Measurements from ENCODE around the gene NGDN. TPM values are rescaled to one million over a fixed set of nuclear protein-coding genes. Genes with fewer than 3 reads are reported as not detected.

NGDN gene
- total RNA-seq, 1 donor from 2014 or later: 39.9 TPM

DNA sequence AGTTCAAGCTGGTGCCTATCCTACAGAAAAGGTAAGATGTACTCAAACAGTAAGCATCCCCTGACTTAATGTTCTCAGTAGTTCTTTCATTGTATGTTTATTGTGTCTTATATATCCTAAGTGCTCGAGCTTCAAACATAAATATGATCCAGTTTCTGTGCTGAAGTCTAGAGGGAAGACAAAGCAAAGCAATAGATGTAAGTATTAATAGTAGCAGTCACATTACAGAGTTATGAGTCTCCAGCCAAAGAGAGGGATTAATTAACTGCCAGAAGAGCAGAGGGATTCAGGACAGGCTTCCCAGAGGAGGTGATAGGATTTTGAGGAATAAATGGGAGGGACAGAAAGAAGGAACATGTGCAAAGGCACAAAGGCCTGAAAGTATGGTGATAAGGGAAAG is 1.4 kb downstream of the NGDN start:
- no peak for DNase-seq (ENCODE audit: low spot score)

DNA sequence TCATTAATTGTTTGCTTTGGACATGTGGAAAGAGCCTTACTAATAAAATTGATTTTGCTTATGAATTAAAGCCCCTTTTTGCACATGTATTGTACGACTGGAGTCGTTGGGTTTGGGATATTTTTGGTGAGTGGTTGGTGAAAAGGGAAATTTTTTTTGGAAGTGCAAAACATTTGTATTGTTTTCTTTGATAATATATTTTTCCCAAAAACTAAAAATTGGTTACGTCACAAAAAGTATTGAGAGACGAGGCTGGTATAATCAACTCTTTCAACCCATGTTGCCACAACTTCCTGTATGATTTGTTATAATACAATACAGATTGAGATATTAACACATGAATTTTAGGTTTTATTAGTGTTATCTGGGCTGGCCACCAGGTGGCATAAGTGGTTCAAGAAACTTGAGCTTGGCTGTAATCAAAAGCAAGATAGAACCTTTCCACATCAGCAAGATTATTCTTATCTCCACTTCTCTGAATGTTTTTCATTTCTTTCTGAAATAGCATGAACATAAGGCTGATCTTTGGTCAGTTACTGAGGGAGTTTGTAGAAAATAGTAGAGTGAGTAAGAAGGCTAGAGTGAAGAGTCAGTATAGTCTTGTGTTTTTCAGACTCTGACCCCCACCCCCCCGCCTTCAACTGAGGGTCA is 8.7 kb downstream of the NGDN start:
- DNase-seq (ENCODE audit: low spot score): peak; percentile 63

DNA sequence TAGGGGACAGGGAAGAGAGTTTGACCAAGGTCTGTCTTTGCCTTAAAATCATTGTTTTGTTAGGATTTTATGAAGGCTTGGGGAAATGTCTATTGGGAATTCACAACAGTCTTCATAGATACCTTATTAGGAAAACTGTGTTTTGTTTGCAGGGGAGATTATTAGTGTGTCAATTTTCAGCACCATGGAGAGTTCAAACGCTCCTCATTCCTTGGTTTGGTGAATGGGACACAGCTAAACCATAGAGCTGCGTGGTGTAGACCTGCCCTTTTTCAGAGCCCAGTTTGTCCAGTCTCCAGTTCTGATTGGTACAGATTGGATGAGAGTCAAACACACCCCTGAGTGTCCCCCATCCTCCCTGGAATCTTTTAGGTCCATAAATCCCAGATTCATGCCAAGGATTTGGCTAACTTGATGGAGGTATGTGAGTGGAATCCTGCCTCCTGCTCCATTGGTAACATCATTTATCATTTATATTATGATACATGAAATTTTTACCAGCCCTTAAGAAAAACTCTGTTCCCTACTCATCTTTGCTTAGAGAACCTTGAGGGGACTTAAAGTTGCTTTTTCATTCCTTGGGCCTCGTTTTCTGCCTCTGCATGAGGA is 12.0 kb downstream of the NGDN start:
- no peak for DNase-seq (ENCODE audit: low spot score)

DNA sequence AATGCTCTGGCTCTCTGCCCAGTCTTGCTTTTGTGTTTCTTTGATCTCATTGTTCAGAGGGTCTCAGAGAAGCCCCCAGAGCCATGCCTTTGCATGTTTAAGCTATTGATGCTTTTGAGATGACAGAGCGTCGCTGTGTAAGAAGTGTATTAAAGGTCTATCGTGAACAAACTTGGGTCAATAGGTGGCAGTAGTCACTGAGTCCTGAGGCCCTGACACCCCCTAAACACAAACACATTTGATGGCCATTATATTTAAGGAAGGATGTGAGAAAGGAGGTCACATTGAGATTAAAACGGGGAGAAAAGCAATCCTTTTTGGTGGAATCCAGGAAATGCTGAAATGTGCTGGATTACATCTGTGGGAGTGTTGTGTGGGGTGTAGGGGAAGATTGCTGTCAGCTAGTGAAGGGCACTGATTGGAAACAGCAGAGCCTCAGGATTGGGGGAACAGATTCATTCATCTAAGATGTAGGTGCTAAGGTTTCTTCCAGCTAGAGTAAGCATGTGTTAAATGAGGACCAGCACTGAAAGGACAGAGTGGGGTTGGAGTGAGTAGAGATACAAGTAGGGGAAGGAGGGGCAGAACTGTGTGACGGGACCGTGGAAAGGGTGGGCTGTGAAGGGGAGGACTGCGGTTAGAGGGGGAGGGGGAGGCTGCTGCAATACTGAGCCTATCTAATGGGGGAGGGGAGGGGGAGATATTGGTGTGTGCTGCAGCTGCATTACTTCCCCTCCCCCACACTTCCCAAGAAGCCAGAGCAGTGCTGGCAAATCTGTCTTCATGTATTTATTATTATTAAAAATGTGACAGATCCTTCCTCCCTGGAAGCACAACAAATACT is 12.7 kb downstream of the NGDN start:
- DNase-seq (ENCODE audit: low spot score): no peak

DNA sequence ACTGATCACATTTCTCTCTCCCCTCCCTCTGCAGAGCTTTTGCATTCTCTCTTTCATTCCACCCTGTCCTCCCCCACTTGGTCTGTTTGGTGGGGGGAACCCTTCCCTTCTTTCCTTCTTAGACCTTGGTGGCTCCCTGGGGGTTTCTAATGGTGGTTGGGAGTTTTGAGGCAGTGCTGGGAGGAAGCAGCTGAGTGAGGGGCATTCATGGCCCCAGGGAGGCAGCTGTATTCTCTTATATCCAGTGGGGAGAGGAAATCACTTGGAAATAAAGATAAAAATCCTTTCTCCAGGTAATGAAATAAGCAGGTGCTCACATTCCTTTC is 13.3 kb downstream of the NGDN start:
- no peak for DNase-seq (ENCODE audit: low spot score)

DNA sequence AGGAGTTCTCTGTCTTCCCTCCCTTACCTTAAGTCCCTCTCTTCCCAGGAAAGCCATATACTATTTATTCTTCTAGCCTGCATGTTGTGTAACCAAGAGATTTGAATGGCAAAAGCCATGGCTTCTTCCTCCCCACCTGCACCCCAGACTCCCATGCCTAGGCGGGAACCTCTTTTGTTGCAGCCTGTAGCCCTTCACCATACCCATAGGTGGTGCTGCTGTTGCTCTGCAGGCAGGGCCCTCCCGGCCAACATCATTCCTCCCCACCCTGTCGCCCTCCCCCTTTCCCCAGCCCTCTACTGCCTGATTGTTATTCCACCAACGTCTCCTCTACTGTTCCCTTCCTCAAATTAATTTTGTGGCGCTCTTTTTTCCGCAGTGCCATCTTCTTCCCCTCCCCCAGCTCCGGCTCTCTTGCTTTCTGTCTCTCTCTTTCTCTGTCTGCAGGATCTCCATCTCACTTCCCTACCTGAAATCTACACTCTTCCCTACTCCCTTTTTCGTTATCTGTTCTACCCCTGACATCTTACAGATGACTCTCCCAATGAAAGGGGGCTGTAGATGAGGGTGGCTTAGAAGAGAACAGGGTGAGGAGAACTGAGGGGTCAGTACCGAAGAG is 13.8 kb downstream of the NGDN start:
- no peak for DNase-seq (ENCODE audit: low spot score)

DNA sequence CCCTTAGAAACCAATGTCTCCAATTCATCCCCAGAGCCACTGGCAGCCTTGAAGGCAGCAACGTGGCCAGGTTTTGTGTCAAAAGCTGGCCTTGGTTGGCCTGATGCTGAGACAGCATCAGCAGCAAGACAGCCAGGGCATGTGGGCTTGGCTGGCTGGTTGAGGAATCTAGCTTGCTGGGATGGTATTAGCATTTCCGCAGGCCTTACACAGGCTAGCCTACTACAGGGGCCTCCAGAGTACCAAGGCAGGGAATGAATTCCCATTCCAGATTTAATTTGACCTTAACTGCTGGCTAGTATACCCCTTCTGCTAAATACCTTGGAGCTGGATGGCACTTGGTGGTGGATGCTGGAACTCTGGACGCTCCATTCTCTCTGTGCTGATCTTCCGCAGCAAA is 15.8 kb downstream of the NGDN start:
- no peak for DNase-seq (ENCODE audit: low spot score)

DNA sequence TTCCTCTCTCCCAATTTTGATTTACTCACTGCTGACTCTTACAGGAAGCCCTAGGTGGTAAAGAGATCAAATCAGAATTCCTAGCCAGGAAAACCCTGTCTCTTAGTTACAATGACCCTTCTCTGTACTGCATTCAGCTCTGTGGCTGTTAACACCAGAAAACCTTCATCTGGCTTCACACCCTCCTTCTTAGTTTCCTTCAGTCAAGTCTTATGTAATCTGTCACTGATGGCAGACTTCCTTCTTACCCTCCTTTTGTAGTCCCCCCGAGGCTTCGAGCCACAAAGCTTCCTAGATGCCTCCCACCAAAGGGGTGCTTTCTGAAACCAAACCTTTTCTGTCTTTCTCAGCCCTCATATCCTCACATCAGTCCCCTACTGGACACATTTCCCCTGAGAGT is 16.5 kb downstream of the NGDN start:
- no peak for DNase-seq (ENCODE audit: low spot score)

DNA sequence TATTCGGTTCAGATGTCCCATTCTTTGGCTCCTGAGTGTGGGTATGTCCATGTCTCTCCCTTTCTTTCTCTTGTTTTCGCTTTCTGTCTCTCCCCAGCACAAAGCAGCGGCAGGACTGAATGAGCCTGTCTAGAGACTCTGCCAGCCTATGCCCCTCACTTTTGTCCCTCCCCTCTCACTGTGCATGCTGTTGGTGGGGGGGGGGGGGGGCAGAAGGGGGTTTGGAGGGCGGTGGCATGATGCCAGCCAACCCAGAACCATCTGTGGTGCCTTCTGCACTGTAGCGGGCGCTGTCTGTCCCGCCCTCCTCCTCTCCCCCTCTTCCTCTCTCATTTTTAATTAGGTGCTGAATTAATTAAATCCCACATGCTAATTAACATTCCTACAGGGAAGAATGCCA is 17.7 kb downstream of the NGDN start:
- no peak for DNase-seq (ENCODE audit: low spot score)

DNA sequence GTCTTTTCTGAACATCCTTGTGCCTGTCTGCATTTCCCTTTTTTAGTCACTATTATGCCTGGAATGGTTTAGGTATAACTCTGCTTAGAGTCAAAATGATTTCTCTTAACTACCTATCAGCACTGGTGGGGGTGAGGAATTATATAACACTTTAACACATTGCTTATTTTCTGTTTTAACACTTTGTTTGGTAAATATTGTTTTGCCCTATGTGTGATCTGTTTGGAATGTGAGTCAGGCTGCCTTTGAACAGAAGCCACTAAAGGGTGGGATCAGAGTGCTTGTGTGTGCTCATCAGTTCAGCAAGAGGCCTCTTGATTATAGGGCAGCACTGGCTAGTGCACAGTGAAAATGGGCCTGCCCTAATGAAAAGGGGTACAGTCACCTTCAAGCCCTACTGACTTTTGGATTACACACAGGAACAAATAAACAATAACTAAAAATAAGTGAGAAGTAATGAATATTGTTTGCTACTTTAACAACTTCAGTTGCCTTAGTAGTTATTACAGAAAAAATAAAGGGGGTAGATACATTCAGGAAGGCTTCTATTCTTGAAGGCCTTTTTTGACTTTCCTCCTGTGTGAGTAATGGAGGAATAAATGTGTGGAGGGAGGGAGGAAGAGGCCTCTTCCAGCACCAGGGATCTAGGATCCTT is 23.2 kb downstream of the NGDN start:
- no peak for DNase-seq (ENCODE audit: low spot score)

DNA sequence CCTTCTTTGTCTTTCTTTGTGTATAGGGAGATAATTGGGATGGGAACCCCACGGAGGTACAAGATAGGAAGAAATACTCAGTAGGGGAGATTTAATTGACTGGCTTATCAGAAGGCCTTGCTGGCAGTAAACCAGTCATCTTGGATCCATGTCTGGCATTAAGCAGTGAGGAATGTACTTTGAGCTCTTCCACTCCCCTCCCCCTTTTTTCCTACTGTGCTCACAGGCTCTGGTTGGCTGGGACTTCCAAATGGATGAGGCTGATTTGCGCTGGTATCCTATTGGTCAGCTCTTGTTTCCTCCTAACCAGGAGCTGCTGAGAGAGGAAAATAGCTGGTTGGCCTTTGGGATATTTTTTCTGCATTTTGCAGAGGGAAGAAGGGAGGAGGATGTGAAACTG is 24.7 kb downstream of the NGDN start:
- no peak for DNase-seq (ENCODE audit: low spot score)

DNA sequence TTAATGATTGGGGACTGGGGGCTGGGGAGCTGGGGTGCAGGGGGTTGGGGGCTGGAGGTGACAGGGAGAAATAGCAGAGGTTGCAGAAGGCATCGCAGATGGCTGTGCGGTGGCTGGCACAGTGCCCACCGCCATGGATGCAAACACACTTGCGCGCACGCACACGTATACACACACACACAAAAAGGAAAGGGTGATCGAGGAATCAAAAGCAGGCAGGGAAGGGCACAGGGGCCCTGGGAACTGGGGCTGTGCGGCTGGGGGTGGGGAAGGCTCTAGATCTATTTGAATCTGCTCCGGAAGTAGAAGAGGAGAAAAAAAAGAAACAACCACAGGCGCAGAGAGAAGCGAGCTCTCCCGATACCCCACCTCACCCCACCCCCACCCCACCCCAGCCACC is 42.7 kb downstream of the NGDN start:
- no peak for DNase-seq (ENCODE audit: low spot score)

DNA sequence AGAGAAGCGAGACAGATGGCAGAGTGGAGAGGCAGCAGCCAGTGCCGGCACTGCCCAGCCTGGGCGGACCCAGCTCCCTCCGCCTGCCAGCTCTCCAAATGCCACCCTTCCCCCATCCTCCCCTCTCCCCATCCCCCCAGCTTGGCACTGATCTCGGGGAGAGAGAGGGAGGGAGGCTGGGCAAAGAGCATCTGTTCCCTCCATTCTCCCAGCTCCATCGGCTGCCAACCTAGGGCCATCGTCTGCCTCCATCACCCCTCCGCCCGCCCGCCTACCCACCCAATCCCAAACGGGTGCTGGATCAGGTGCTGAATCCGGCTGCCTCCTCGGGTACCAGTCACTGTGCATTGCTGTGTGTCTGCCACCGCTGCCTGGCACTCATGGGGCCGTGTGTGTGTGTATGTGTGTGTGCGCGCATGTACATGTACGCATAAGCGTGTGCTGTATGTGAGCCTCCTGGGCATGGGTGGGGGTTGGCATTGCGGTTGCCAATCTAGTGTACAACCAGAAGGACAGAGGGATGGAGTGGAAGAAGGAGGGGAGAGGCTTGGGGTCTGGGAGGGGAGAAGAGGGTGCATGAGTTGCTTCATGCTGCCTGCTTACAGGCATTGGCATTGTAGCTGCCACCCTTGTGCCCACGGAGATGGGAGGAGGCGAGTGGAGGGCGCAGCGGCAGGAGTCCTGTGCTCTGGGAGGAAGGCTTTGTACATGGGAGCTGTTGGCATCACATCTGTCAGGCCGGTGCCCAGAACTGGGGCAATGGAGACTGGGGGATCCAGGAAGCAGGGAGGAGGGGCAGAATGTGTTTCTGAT is 43.7 kb downstream of the NGDN start:
- no peak for DNase-seq (ENCODE audit: low spot score)

DNA sequence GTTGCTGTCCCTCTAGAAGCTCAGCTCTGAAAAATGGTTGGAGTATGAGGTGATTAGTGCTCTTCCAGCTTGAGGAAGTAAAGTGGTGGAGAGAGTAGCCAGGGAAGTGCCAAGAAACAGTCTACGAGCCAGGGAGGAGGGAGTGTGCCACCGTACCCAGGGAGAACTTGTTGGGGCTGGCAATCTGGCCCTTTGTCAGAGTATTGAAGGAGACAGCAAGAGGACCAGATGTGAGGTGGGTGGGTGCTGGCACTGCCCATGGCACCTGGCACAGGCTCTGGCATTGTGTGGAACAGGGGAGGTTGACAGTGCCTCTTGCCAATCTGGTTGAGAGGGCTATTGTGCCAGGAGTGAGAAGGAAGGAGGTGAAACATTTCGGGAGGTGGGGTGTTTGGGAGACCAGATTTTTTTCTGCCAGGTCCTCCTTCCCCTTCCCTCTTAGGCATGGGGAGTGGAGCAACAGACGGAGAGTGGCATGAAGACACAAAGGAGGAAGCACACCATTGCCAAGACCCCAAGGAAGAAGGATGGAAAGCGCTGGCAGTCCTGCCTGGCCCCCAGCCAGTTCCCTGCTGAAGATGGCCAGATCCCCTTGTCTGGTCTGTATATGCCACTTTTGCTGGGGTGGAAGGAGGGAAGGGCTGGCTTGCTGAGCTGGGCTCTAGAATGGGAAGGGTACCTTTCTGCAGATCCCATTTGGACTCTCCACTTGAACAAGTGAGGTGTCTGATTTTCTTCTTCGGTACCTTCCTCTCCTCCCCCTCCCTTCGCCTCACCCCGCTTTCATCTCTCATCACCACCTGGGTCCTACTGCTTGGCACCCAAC is 44.5 kb downstream of the NGDN start:
- DNase-seq (ENCODE audit: low spot score): no peak

DNA sequence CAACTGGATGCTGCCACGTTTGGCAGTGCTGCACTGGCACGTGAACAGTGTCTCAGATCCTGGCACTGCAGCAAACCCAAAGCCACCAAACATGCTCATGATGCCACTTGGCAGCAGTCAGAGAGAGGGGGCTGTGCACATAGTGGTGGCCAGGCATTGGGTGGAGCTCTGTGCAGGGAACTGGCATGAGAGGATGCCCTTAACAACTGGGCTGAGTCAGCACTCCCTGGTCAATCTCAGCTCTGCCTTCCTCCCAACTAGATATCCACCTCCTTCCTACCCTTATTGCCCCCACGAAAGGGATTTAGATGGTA is 45.1 kb downstream of the NGDN start:
- DNase-seq (ENCODE audit: low spot score): no peak

DNA sequence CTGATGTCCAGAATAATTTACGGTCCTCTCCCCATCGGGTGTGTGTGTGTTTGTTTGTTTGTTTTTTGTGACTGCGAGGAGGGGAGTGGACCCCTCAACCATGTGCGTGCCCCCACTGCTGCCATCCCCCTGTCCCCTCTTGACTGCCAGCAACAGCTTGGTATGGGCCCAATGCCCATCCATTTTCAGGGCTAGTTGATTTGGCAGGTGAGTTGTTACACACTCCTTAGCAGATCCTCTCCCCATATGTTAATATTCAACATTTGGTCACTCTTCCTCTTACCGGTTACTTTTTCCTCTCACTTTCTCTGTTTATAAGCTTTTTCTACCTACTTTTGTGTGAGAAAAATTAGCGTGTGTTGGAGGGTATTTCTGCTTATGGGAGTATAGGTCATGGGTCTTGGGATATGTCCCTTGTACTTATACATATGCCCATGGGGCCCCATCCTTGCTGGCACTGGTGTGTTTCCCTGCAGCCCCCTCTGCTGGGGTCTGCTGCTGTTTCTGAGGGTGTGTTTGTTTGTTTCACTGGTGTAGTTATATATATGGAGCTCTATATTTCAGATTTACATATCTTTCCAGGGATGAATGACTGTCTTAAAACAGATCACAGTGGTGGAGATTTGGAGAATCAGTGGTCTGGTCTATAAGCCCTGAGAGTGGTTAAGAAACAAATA is 48.3 kb downstream of the NGDN start:
- no peak for DNase-seq (ENCODE audit: low spot score)

DNA sequence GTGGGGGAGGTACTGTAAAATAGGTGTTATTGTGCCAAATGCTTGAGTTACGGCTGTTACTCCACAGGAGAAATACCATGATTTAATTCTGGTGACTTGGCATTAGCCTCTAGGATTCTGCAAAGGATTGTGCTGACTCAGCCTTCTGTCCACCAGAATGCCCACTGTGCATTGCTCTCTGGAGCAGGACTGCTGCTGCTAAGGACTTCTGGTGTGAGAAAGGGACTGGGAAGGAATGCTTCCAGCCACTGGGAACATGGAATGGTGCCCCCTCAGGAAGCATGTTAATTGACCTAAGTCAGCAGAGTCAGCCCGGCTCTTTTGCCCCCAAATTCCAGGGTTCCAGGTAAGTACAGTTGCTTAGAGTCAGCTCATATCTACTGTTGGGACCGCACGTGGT is 49.2 kb downstream of the NGDN start:
- no peak for DNase-seq (ENCODE audit: low spot score)

DNA sequence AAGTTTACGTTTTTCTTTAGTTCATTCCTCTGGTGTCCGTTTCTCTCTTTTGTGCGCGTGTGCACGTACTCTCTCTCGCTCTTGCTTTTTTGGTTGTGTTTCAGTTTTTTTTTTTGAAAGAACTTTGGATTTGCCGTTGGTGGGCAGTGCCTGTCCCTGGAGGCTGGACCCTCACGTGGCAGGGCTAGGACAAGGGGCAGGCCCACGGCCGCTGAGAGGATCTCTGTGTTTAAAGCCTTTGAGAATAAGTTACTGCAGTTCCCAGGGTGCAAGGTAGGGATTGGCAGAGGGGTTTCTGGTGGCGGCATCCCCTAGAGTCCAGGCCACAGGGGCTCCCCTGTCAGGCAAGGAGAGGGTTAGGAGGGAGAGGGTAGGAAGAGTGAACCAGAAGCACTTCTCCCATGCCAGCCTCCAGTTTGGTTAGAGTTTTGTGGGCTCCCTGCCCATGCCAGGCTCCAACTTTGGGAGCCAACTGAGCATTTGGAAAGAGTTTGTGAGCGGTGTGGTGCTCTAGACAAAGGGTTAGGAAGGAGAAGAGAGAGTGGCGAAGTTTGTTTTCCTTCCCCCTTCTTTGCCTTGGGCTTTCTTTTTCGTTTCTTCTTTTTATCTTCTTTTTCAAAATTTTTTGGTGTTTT is 51.5 kb downstream of the NGDN start:
- DNase-seq (ENCODE audit: low spot score): no peak

DNA sequence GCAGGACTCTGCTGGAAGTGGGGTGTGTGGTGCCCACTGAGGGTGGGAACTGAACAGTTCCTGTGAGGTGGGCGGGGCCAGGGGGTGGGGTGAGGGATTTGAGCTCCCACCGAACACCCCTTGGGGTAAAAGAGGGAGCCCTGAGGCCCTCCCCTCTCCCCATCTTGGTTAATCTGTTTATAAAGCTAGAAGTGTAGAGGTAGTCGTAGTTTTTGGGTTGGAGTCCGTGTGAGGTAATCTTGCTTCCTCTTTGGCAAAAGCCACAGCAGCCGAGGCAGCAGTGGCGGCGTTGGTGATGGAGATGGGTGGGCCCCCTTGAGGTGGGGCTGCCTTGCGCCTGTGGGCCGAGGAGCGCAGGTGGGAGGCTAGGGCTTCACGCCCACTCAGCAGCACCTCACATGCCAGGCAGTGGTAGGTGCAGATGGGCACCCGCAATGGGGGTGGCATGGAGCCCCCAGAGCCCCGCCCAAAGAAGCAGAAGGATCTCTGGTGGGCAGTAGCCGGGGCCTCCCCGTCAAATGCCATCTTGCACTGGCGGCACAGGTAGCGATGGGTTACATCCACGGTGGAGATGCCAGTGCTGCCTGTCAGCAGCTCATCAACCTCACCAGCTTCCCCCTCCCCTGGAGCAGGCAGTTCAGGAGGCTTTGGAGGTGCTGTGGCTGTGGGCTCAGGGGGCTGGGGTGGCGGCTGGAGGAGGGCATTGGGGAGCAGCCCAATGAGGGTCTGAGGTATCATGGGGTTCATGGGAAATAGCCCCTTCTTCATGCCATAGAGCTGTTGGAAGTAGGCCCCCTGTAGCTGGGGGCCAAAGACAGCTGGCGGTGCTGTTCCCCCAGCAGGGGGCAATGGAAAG is 52.5 kb downstream of the NGDN start:
- no peak for DNase-seq (ENCODE audit: low spot score)

Measured in ureter (tissue), 1 donor.